Measurements from ENCODE around the gene KRT20.

DNA sequence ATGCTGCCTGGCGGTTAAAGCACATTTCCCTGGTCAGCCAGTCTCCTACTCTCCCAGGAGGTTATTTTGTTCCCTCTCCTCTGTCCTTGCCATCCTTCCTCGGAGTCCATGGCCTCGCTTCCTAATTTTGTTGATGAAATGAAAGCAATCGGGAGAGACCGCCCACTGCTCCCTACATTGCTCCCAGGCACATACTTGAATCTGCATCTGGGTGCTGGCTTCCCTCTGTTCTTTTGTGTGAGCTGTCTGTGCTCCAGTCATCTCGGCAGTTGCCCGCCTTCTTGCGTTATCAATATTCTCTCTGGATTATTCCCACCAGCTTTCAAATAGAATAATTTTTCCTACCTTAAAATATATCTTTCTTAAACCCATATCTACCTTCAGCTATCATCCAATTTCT lies 41.3 kb upstream of the KRT20 start:
- TF ChIP-seq CTCF (IDR thresholded peaks at IDR 0.05): no peak
- no peak for TF ChIP-seq POLR2AphosphoS5 (IDR thresholded peaks at IDR 0.05)
- TF ChIP-seq POLR2A (IDR thresholded peaks at IDR 0.05): no peak
- no peak for TF ChIP-seq EP300 (IDR thresholded peaks at IDR 0.05)

All from stomach (tissue), 4 donors.